ENCODE results near the gene BCL11A. TPM values are rescaled to one million over a fixed set of nuclear protein-coding genes. Genes with fewer than 3 reads are reported as not detected.

Gene BCL11A
- total RNA-seq, 1 donor from 2014 or later = 29.8 TPM

- peaks cover 6% of the 10 kb centered on the region for H3K36me3 Mint-ChIP-seq (ENCODE audit: low read depth, unreplicated experiment)
- H3K9ac ChIP-seq (ENCODE audit: low read length) = no peak overlapping the region
- no peaks in the 10 kb centered on the region for H3K9me3 ChIP-seq (ENCODE audit: insufficient read depth, low read depth, low read length)
- H3K27ac Mint-ChIP-seq (ENCODE audit: unreplicated experiment) = no peak overlapping the region
- no peak overlapping the region for H2AFZ ChIP-seq (ENCODE audit: low read depth, low read length)
- H3K4me3 ChIP-seq (ENCODE audit: insufficient read depth, low read depth, low read length) = no peak overlapping the region
- no peak for FAIRE-seq
- H3K4me2 ChIP-seq (ENCODE audit: low read length) = no peak overlapping the region
- H3K9me3 Mint-ChIP-seq (ENCODE audit: unreplicated experiment) = no peaks in the 10 kb centered on the region
- H4K20me1 ChIP-seq (ENCODE audit: insufficient read depth, low read length) = peaks cover 19% of the 10 kb centered on the region
- H3K4me1 ChIP-seq (ENCODE audit: insufficient read depth, low read length) = peaks cover 9% of the 10 kb centered on the region
- H3K79me2 ChIP-seq (ENCODE audit: insufficient read depth, low read length) = peaks cover 16% of the 10 kb centered on the region
- no peaks in the 10 kb centered on the region for H3K27me3 Mint-ChIP-seq (ENCODE audit: low read depth, unreplicated experiment)
- no peak overlapping the region for H3K27ac ChIP-seq (ENCODE audit: low read depth, low read length)
- H3K27me3 ChIP-seq (ENCODE audit: insufficient read depth, low read length) = no peaks in the 10 kb centered on the region
- no peak for DNase-seq (ENCODE audit: low read depth)
- no peak overlapping the region for H3K4me3 Mint-ChIP-seq (ENCODE audit: unreplicated experiment)
- no peak for TF ChIP-seq CTCF (IDR thresholded peaks at IDR 0.05; ENCODE audit: insufficient read depth, low read depth, low read length)
- no peak for TF ChIP-seq EZH2 (IDR thresholded peaks at IDR 0.05; ENCODE audit: insufficient read depth, low read length)
- H3K36me3 ChIP-seq (ENCODE audit: insufficient read depth, low read length) = no peaks in the 10 kb centered on the region
- peaks cover 20% of the 10 kb centered on the region for H3K4me1 Mint-ChIP-seq (ENCODE audit: low read depth, unreplicated experiment)
Measured at GRCh38 chr2:60505240-60505879, 48.1 kb downstream of the BCL11A start.

- peaks cover 9% of the 10 kb centered on the region for H3K4me1 ChIP-seq (ENCODE audit: insufficient read depth, low read length)
- H3K9me3 ChIP-seq (ENCODE audit: insufficient read depth, low read depth, low read length) = no peaks in the 10 kb centered on the region
- H3K36me3 Mint-ChIP-seq (ENCODE audit: low read depth, unreplicated experiment) = peaks cover 6% of the 10 kb centered on the region
- FAIRE-seq (no peak), DNase-seq (ENCODE audit: low read depth) (no peak)
- no peak overlapping the region for H2AFZ ChIP-seq (ENCODE audit: low read depth, low read length)
- H3K27ac ChIP-seq (ENCODE audit: low read depth, low read length) = no peak overlapping the region
- H3K4me2 ChIP-seq (ENCODE audit: low read length) = no peak overlapping the region
- no peak overlapping the region for H3K4me3 Mint-ChIP-seq (ENCODE audit: unreplicated experiment)
- H3K79me2 ChIP-seq (ENCODE audit: insufficient read depth, low read length) = peaks cover 29% of the 10 kb centered on the region
- H3K36me3 ChIP-seq (ENCODE audit: insufficient read depth, low read length) = no peaks in the 10 kb centered on the region
- TF ChIP-seq EZH2 (IDR thresholded peaks at IDR 0.05; ENCODE audit: insufficient read depth, low read length) (no peak), CTCF (IDR thresholded peaks at IDR 0.05; ENCODE audit: insufficient read depth, low read depth, low read length) (no peak)
- no peak overlapping the region for H3K27ac Mint-ChIP-seq (ENCODE audit: unreplicated experiment)
- H3K4me1 Mint-ChIP-seq (ENCODE audit: low read depth, unreplicated experiment) = peaks cover 20% of the 10 kb centered on the region
- H4K20me1 ChIP-seq (ENCODE audit: insufficient read depth, low read length) = peaks cover 25% of the 10 kb centered on the region
- H3K27me3 Mint-ChIP-seq (ENCODE audit: low read depth, unreplicated experiment) = no peaks in the 10 kb centered on the region
- no peak overlapping the region for H3K4me3 ChIP-seq (ENCODE audit: insufficient read depth, low read depth, low read length)
- no peaks in the 10 kb centered on the region for H3K27me3 ChIP-seq (ENCODE audit: insufficient read depth, low read length)
- H3K9ac ChIP-seq (ENCODE audit: low read length) = no peak overlapping the region
- H3K9me3 Mint-ChIP-seq (ENCODE audit: unreplicated experiment) = no peaks in the 10 kb centered on the region
Measured at GRCh38 chr2:60504049-60504448, 49.4 kb downstream of the BCL11A start.

GRCh38 chr2:60502144-60502543 is 51.3 kb downstream of the BCL11A start:
- no peak for DNase-seq (ENCODE audit: low read depth)
- Histone ChIP-seq H3K9me3 (ENCODE audit: insufficient read depth, low read depth, low read length) (no peaks in the 10 kb centered on the region), H3K4me2 (ENCODE audit: low read length) (no peak overlapping the region), H3K4me3 (ENCODE audit: insufficient read depth, low read depth, low read length) (no peak overlapping the region), H3K4me1 (ENCODE audit: insufficient read depth, low read length) (peaks cover 3% of the 10 kb centered on the region), H3K36me3 (ENCODE audit: insufficient read depth, low read length) (no peaks in the 10 kb centered on the region), H3K9ac (ENCODE audit: low read length) (no peak overlapping the region), H4K20me1 (ENCODE audit: insufficient read depth, low read length) (peaks cover 28% of the 10 kb centered on the region), H3K27ac (ENCODE audit: low read depth, low read length) (no peak overlapping the region), H3K79me2 (ENCODE audit: insufficient read depth, low read length) (peaks cover 29% of the 10 kb centered on the region), H2AFZ (ENCODE audit: low read depth, low read length) (no peak overlapping the region), H3K27me3 (ENCODE audit: insufficient read depth, low read length) (no peaks in the 10 kb centered on the region)
- Mint-ChIP-seq H3K36me3 (ENCODE audit: low read depth, unreplicated experiment) (peaks cover 6% of the 10 kb centered on the region), H3K9me3 (ENCODE audit: unreplicated experiment) (no peaks in the 10 kb centered on the region), H3K4me1 (ENCODE audit: low read depth, unreplicated experiment) (peaks cover 15% of the 10 kb centered on the region), H3K27me3 (ENCODE audit: low read depth, unreplicated experiment) (no peaks in the 10 kb centered on the region), H3K4me3 (ENCODE audit: unreplicated experiment) (no peak overlapping the region), H3K27ac (ENCODE audit: unreplicated experiment) (no peak overlapping the region)
- FAIRE-seq = no peak
- TF ChIP-seq CTCF (IDR thresholded peaks at IDR 0.05; ENCODE audit: insufficient read depth, low read depth, low read length) (no peak), EZH2 (IDR thresholded peaks at IDR 0.05; ENCODE audit: insufficient read depth, low read length) (no peak)
